Measurements from ENCODE around the gene EFCC1. TPM values are rescaled to one million over a fixed set of nuclear protein-coding genes. Genes with fewer than 3 reads are reported as not detected.
A peak's percentile ranks its signal among the peaks of the same experiment; 100 is the strongest.
"Not testable (repeated sequence)": the region's sequence is repeated elsewhere in the genome, so short reads cannot be mapped to it uniquely, and the experiment has no call there.

EFCC1 gene
- polyA plus RNA-seq, 3 donors from 2014 or later: 0.55 to 0.80 (median 0.58) TPM

GRCh38 chr3:129061888-129062834, 61.1 kb downstream of the EFCC1 start:
- no peaks in the 10 kb centered on the region for H3K36me3 Mint-ChIP-seq
- H3K4me3 Mint-ChIP-seq: no peak overlapping the region
- H3K27me3 Mint-ChIP-seq (ENCODE audit: low read depth in 3 of 3): peaks cover 0 to 2% (median 0%) of the 10 kb centered on the region in 3 donors
- DNase-seq: no peak
- peaks cover 8 to 11% of the 10 kb centered on the region in 2 donors for H3K4me1 Mint-ChIP-seq
- peak overlapping the region in 1 of 6 donors; percentile 68 for H3K27ac Mint-ChIP-seq
- H3K9me3 Mint-ChIP-seq: peaks cover 0 to 1% (median 0%) of the 10 kb centered on the region in 6 donors

- H3K9me3 Mint-ChIP-seq: no peaks in the 10 kb centered on the region
- no peak overlapping the region for H3K27ac Mint-ChIP-seq
These were observed 62.1 kb downstream of the EFCC1 start for GRCh38 chr3:129063091-129063640.

GRCh38 chr3:129063841-129064482, 62.9 kb downstream of the EFCC1 start:
- Mint-ChIP-seq H3K27ac (peak overlapping the region in 1 of 6 donors; percentile 30), H3K27me3 (ENCODE audit: low read depth in 3 of 3) (peaks cover 0 to 2% (median 0%) of the 10 kb centered on the region in 3 donors), H3K4me3 (no peak overlapping the region), H3K9me3 (no peaks in the 10 kb centered on the region), H3K4me1 (peaks cover 19 to 24% of the 10 kb centered on the region in 2 donors), H3K36me3 (no peaks in the 10 kb centered on the region)
- no peak for DNase-seq

More at GRCh38 chr3:129063091-129063640, 62.1 kb downstream of the EFCC1 start:
- Mint-ChIP-seq H3K4me1 (peaks cover 15 to 20% of the 10 kb centered on the region in 2 donors), H3K27me3 (ENCODE audit: low read depth in 3 of 3) (peaks cover 0 to 2% (median 0%) of the 10 kb centered on the region in 3 donors), H3K36me3 (no peaks in the 10 kb centered on the region), H3K4me3 (no peak overlapping the region)
- DNase-seq: no peak

- Mint-ChIP-seq H3K36me3 (no peaks in the 10 kb centered on the region), H3K27ac (peak overlapping the region; percentile 5 to 71 (median 49)), H3K27me3 (ENCODE audit: low read depth in 3 of 3) (peaks cover 2 to 4% (median 2%) of the 10 kb centered on the region in 3 donors), H3K4me1 (peaks cover 31 to 36% of the 10 kb centered on the region in 2 donors), H3K4me3 (peak overlapping the region in 3 of 5 donors; percentile 0 to 20 (median 10)), H3K9me3 (no peaks in the 10 kb centered on the region)
- DNase-seq: no peak
These were observed 64.1 kb downstream of the EFCC1 start for GRCh38 chr3:129065016-129065719.

GRCh38 chr3:129065720-129066073, 64.6 kb downstream of the EFCC1 start:
- Mint-ChIP-seq H3K36me3 (no peaks in the 10 kb centered on the region), H3K27me3 (ENCODE audit: low read depth in 3 of 3) (peaks cover 2 to 4% (median 2%) of the 10 kb centered on the region in 3 donors), H3K9me3 (no peaks in the 10 kb centered on the region), H3K27ac (peak overlapping the region in 5 of 6 donors; percentile 5 to 71 (median 43)), H3K4me1 (peaks cover 37 to 42% of the 10 kb centered on the region in 2 donors), H3K4me3 (peak overlapping the region in 1 of 5 donors; percentile 10)
- DNase-seq: no peak

GRCh38 chr3:129067719-129068118, 66.6 kb downstream of the EFCC1 start:
- DNase-seq: peak; percentile 12 to 40 (median 33)
- peaks cover 46 to 54% of the 10 kb centered on the region in 2 donors for H3K4me1 Mint-ChIP-seq
- peak overlapping the region; percentile 67 to 73 (median 71) for H3K4me3 Mint-ChIP-seq
- not testable (repeated sequence) for H3K27me3 Mint-ChIP-seq (ENCODE audit: low read depth in 3 of 3); H3K36me3 Mint-ChIP-seq; H3K9me3 Mint-ChIP-seq
- H3K27ac Mint-ChIP-seq: peak overlapping the region; percentile 53 to 80 (median 62)

GRCh38 chr3:129068291-129068886, 67.3 kb downstream of the EFCC1 start:
- peak; percentile 25 to 34 (median 25) for DNase-seq
- H3K4me1 Mint-ChIP-seq: peaks cover 46 to 54% of the 10 kb centered on the region in 2 donors
- H3K9me3 Mint-ChIP-seq: no peaks in the 10 kb centered on the region
- H3K36me3 Mint-ChIP-seq: no peaks in the 10 kb centered on the region
- peak overlapping the region in 5 of 6 donors; percentile 57 to 95 (median 88) for H3K27ac Mint-ChIP-seq
- peak overlapping the region; percentile 67 to 72 (median 71) for H3K4me3 Mint-ChIP-seq
- H3K27me3 Mint-ChIP-seq (ENCODE audit: low read depth in 3 of 3): peaks cover 0 to 4% (median 2%) of the 10 kb centered on the region in 3 donors

GRCh38 chr3:129069313-129070085, 68.4 kb downstream of the EFCC1 start:
- peak; percentile 43 to 58 (median 52) for DNase-seq
- H3K27ac Mint-ChIP-seq: peak overlapping the region; percentile 73 to 95 (median 90)
- H3K4me1 Mint-ChIP-seq: peaks cover 46 to 54% of the 10 kb centered on the region in 2 donors
- H3K27me3 Mint-ChIP-seq (ENCODE audit: low read depth in 3 of 3); H3K9me3 Mint-ChIP-seq; H3K36me3 Mint-ChIP-seq: not testable (repeated sequence)
- peak overlapping the region; percentile 61 to 72 (median 70) for H3K4me3 Mint-ChIP-seq

GRCh38 chr3:129070086-129070885, 69.2 kb downstream of the EFCC1 start:
- peak overlapping the region; percentile 61 to 72 (median 66) for H3K4me3 Mint-ChIP-seq
- H3K9me3 Mint-ChIP-seq: no peaks in the 10 kb centered on the region
- DNase-seq: peak; percentile 33 to 38 (median 34)
- H3K36me3 Mint-ChIP-seq: no peaks in the 10 kb centered on the region
- peaks cover 41 to 54% of the 10 kb centered on the region in 2 donors for H3K4me1 Mint-ChIP-seq
- H3K27me3 Mint-ChIP-seq (ENCODE audit: low read depth in 3 of 3): peaks cover 0 to 4% (median 2%) of the 10 kb centered on the region in 3 donors
- H3K27ac Mint-ChIP-seq: peak overlapping the region; percentile 73 to 95 (median 90)

GRCh38 chr3:129077222-129077621, 76.1 kb downstream of the EFCC1 start:
- Mint-ChIP-seq H3K27ac (peak overlapping the region in 1 of 6 donors; percentile 33), H3K4me1 (peaks cover 0 to 2% of the 10 kb centered on the region in 2 donors), H3K36me3 (no peaks in the 10 kb centered on the region), H3K27me3 (ENCODE audit: low read depth in 3 of 3) (peaks cover 0 to 2% (median 0%) of the 10 kb centered on the region in 3 donors), H3K9me3 (no peaks in the 10 kb centered on the region), H3K4me3 (no peak overlapping the region)
- no peak for DNase-seq

- H3K27me3 Mint-ChIP-seq (ENCODE audit: low read depth in 3 of 3): peaks cover 0 to 2% (median under 1%) of the 10 kb centered on the region in 3 donors
- no peak overlapping the region for H3K4me3 Mint-ChIP-seq
- H3K4me1 Mint-ChIP-seq: peaks cover 0 to 2% of the 10 kb centered on the region in 2 donors
- H3K27ac Mint-ChIP-seq: no peak overlapping the region
- no peaks in the 10 kb centered on the region for H3K36me3 Mint-ChIP-seq
- DNase-seq: no peak
- H3K9me3 Mint-ChIP-seq: no peaks in the 10 kb centered on the region
These were observed 77.4 kb downstream of the EFCC1 start for GRCh38 chr3:129078510-129078909.

Data from immature natural killer cell (primary cell).